ENCODE results near the gene TXLNA.
A peak's percentile ranks its signal among the peaks of the same experiment; 100 is the strongest.

TXLNA gene

DNA sequence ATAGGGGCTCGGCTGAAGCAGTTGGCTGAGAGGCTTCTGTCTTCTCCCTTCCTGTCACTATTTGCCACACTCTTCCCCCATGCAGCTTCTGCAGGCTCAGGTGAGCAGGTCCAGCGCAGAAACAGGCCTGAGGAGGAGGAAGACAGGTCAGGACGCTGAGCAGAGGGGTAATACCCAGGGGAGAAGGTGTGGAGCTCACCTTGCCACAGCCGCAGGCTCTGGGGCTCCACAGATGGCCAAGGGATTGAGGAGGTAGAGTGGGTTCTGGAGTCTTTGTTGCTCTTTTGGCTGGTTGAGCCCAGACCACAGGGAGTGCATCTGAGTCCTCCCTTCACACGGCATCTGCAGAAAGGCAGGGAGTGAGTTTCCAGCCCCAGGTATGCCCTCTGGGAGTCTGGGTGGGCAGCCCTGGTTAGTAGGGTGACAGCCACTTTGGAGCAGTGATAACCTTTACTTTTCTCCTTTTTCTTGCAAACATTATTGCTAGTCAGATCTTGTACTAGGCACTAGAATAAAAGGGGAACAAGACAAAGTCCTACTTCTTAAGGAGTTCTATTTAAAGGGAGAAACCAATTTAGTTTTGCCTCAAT, 52.5 kb downstream of the TXLNA start:
- ChIA-PET CTCF (interaction anchor here (1.0 to 1.5 kb wide), 2 partner anchors 16 to 17 kb away, joined by 3 read pairs; no protein-coding TSS in a partner anchor), POLR2A (interaction anchor here (1.2 to 1.7 kb wide), 2 partner anchors 9 to 10 kb away, joined by 3 to 6 read pairs; no protein-coding TSS in a partner anchor)
- H3K4me1 ChIP-seq (ENCODE audit: control extremely low read depth in 1 of 4, control insufficient read depth in 4 of 4, insufficient read depth in 4 of 4, low read length in 3 of 4), result no peaks in the 10 kb centered on the region
- no peaks in the 10 kb centered on the region for H3K9me3 ChIP-seq (ENCODE audit: control extremely low read depth in 1 of 5, control insufficient read depth in 4 of 5, insufficient read depth in 2 of 5, low read depth in 1 of 5, low read length in 4 of 5)
- no peak overlapping the region for H3K4me3 ChIP-seq (ENCODE audit: control insufficient read depth in 1 of 7, extremely low read depth in 1 of 7, insufficient read depth in 4 of 7, low read depth in 2 of 7, low read length in 6 of 7)
- H3K27me3 ChIP-seq (replicated peaks in 2 of 5; ENCODE audit: control insufficient read depth in 4 of 5, insufficient read depth in 5 of 5, low read length in 4 of 5), result no peaks in the 10 kb centered on the region
- no peak for DNase-seq
- peaks cover 5 to 47% (median 35%) of the 10 kb centered on the region in 4 experiments for H3K36me3 ChIP-seq (ENCODE audit: control insufficient read depth in 4 of 4, insufficient read depth in 4 of 4, low read length in 3 of 4)
- 92% methylated on average over 2 of the region's 5 CpGs for WGBS (ENCODE audit: insufficient coverage)
- H3K27ac ChIP-seq (ENCODE audit: insufficient read depth in 1 of 2, low read depth in 1 of 2, low read length in 2 of 2, poor library complexity in 1 of 2, severe bottlenecking in 2 of 2), result no peak overlapping the region

DNA sequence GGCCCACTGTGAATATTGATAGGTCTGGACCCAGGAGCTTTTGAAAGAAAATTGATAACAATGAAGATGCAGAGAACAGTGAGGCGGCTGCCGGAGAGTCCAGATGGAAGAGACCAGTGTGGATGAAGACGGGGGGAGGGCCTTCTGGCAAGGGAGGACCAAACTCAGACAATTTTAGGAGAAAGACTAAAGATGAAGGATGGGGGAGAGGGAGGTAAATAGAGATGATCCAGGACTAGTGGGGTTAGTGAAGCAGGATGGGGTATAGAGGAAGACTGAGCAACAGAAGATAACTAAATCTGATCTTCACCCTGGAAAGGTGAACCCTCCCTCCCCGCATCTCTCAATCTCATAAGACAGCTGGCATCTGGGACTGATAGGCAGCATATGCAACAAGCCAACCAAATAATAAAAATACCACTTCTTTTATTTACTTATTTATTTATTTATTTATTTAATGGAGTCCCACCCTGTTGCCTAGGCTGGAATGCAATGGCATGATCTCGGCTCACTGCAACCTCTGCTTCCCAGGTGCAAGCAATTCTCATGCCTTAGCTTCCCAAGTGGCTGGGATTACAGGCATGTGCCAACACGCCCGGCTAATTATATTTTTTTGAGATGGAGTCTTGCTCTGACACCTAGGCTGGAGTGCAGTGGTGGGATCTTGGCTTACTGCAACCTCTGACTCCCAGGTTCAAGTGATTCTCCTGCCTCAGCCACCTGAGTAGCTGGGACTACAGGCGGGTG, 53.3 kb downstream of the TXLNA start:
- no peak overlapping the region for H3K27ac ChIP-seq (ENCODE audit: insufficient read depth in 1 of 2, low read depth in 1 of 2, low read length in 2 of 2, poor library complexity in 1 of 2, severe bottlenecking in 2 of 2)
- ChIA-PET CTCF (interaction anchor here (0.8 to 1.0 kb wide), 2 partner anchors 13 to 15 kb away, joined by 3 read pairs; no protein-coding TSS in a partner anchor), POLR2A (no interaction called here)
- no peak for DNase-seq
- no peaks in the 10 kb centered on the region for H3K27me3 ChIP-seq (replicated peaks in 2 of 5; ENCODE audit: control insufficient read depth in 4 of 5, insufficient read depth in 5 of 5, low read length in 4 of 5)
- peaks cover 5 to 41% (median 31%) of the 10 kb centered on the region in 4 experiments for H3K36me3 ChIP-seq (ENCODE audit: control insufficient read depth in 4 of 4, insufficient read depth in 4 of 4, low read length in 3 of 4)
- 98% methylated on average over 6 of the region's 8 CpGs for WGBS (ENCODE audit: insufficient coverage)
- H3K4me1 ChIP-seq (ENCODE audit: control extremely low read depth in 1 of 4, control insufficient read depth in 4 of 4, insufficient read depth in 4 of 4, low read length in 3 of 4), result no peaks in the 10 kb centered on the region
- no peak overlapping the region for H3K4me3 ChIP-seq (ENCODE audit: control insufficient read depth in 1 of 7, extremely low read depth in 1 of 7, insufficient read depth in 4 of 7, low read depth in 2 of 7, low read length in 6 of 7)
- H3K9me3 ChIP-seq (ENCODE audit: control extremely low read depth in 1 of 5, control insufficient read depth in 4 of 5, insufficient read depth in 2 of 5, low read depth in 1 of 5, low read length in 4 of 5), result no peaks in the 10 kb centered on the region

DNA sequence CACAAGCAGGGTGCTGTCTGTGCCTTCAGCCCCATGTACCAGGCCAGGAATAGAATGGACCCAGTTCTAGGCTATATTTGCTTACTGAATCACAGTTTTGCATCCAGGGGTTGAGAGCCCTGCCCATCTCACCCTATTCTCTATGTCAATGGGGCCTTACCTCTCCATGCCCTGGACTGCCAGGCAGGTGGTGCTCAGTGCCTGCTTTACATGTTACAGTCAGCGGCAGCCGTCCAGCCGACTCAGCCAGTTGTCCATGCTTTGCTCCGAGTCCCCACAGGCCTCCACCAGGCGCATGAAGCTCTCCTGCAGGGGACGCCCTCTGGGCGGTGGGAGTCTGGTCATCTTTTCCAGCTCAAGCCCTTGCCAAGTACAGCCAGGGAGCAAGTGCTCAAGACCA, 55.3 kb downstream of the TXLNA start:
- ChIA-PET POLR2A (no interaction called here), CTCF (interaction anchor here (0.7 to 3.9 kb wide), 4 partner anchors 12 to 26 kb away, joined by 3 to 15 read pairs (median 3); partner anchors contain the start of genes EIF3I and TMEM234)
- Histone ChIP-seq H3K27me3 (replicated peaks in 2 of 5; ENCODE audit: control insufficient read depth in 4 of 5, insufficient read depth in 5 of 5, low read length in 4 of 5) (peaks cover 0 to 2% (median 0%) of the 10 kb centered on the region in 5 experiments), H3K36me3 (ENCODE audit: control insufficient read depth in 4 of 4, insufficient read depth in 4 of 4, low read length in 3 of 4) (peaks cover 5 to 23% (median 13%) of the 10 kb centered on the region in 4 experiments), H3K4me3 (ENCODE audit: control insufficient read depth in 1 of 7, extremely low read depth in 1 of 7, insufficient read depth in 4 of 7, low read depth in 2 of 7, low read length in 6 of 7) (no peak overlapping the region), H3K4me1 (ENCODE audit: control extremely low read depth in 1 of 4, control insufficient read depth in 4 of 4, insufficient read depth in 4 of 4, low read length in 3 of 4) (peaks cover 0 to under 1% (median under 1%) of the 10 kb centered on the region in 4 experiments), H3K9me3 (ENCODE audit: control extremely low read depth in 1 of 5, control insufficient read depth in 4 of 5, insufficient read depth in 2 of 5, low read depth in 1 of 5, low read length in 4 of 5) (no peaks in the 10 kb centered on the region), H3K27ac (ENCODE audit: insufficient read depth in 1 of 2, low read depth in 1 of 2, low read length in 2 of 2, poor library complexity in 1 of 2, severe bottlenecking in 2 of 2) (no peak overlapping the region)
- WGBS (ENCODE audit: insufficient coverage), result 100% methylated on average over 7 of the region's 7 CpGs
- DNase-seq, result no peak

DNA sequence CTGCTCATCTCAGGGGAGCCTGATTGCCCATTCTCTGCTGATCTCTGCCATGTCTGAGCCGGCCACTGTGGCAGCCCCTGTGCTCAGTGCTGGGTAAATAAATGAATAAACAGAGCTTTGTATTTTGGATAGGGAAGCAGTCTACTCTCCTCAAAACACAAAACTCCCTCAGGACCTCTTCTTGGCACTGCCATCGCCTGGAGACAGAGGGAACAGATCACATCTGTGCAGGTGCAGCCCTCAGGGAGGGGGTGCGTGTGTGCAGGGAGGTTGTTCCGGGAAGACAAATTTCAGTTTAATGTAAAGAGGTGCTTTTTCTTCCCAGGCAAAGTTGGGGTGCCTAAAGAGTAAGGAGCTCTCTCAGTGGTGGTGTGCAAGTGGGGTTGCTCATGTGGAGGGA, 59.9 kb downstream of the TXLNA start:
- ChIA-PET CTCF (interaction anchor here (1.1 to 8.2 kb wide), 5 partner anchors 10 to 67 kb away, joined by 3 to 50 read pairs (median 7); no protein-coding TSS in a partner anchor), POLR2A (no interaction called here)
- peaks cover 0 to 25% (median 18%) of the 10 kb centered on the region in 4 experiments for H3K4me1 ChIP-seq (ENCODE audit: control extremely low read depth in 1 of 4, control insufficient read depth in 4 of 4, insufficient read depth in 4 of 4, low read length in 3 of 4)
- H3K36me3 ChIP-seq (ENCODE audit: control insufficient read depth in 4 of 4, insufficient read depth in 4 of 4, low read length in 3 of 4), result peaks cover 0 to 3% (median 0%) of the 10 kb centered on the region in 4 experiments
- no peak overlapping the region for H3K4me3 ChIP-seq (ENCODE audit: control insufficient read depth in 1 of 7, extremely low read depth in 1 of 7, insufficient read depth in 4 of 7, low read depth in 2 of 7, low read length in 6 of 7)
- H3K27ac ChIP-seq (ENCODE audit: insufficient read depth in 1 of 2, low read depth in 1 of 2, low read length in 2 of 2, poor library complexity in 1 of 2, severe bottlenecking in 2 of 2), result no peak overlapping the region
- WGBS (ENCODE audit: insufficient coverage), result 93% methylated on average over 2 of the region's 4 CpGs
- H3K27me3 ChIP-seq (replicated peaks in 2 of 5; ENCODE audit: control insufficient read depth in 4 of 5, insufficient read depth in 5 of 5, low read length in 4 of 5), result peaks cover 0 to 5% (median 0%) of the 10 kb centered on the region in 5 experiments
- no peak for DNase-seq
- no peaks in the 10 kb centered on the region for H3K9me3 ChIP-seq (ENCODE audit: control extremely low read depth in 1 of 5, control insufficient read depth in 4 of 5, insufficient read depth in 2 of 5, low read depth in 1 of 5, low read length in 4 of 5)

DNA sequence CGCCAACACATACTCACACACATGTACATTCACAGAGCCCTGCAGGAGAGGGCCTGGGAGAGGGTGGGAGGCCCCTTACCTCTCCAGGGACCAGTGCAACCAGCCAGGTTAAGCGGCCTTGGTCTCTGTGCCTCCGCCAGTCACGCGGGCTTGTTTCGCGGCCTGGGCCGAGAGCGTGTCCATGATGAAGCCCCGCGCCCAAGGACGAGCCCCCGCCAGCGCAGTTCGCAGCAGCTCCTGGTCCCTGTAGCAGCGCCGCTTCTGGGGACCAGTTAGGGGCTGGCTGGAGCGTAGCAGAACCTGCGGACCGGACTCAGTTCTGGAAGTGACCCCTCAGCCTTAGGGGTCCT, 60.3 kb downstream of the TXLNA start:
- POLR2A ChIA-PET, result interaction anchor here (1.3 kb wide), 1 partner anchor 96 kb away, joined by 5 read pairs; the partner anchor contains the start of gene MARCKSL1
- CTCF ChIA-PET, result interaction anchor here (1.1 to 8.2 kb wide), 10 partner anchors 9 to 67 kb away, joined by 3 to 50 read pairs (median 4); partner anchors contain the start of gene LCK
- no peak overlapping the region for H3K27ac ChIP-seq (ENCODE audit: insufficient read depth in 1 of 2, low read depth in 1 of 2, low read length in 2 of 2, poor library complexity in 1 of 2, severe bottlenecking in 2 of 2)
- 98% methylated on average over 17 of the region's 20 CpGs for WGBS (ENCODE audit: insufficient coverage)
- H3K4me3 ChIP-seq (ENCODE audit: control insufficient read depth in 1 of 7, extremely low read depth in 1 of 7, insufficient read depth in 4 of 7, low read depth in 2 of 7, low read length in 6 of 7), result peak overlapping the region in 3 of 7 experiments; percentile 68 to 79 (median 77)
- peaks cover 0 to 5% (median 0%) of the 10 kb centered on the region in 5 experiments for H3K27me3 ChIP-seq (replicated peaks in 2 of 5; ENCODE audit: control insufficient read depth in 4 of 5, insufficient read depth in 5 of 5, low read length in 4 of 5)
- no peaks in the 10 kb centered on the region for H3K9me3 ChIP-seq (ENCODE audit: control extremely low read depth in 1 of 5, control insufficient read depth in 4 of 5, insufficient read depth in 2 of 5, low read depth in 1 of 5, low read length in 4 of 5)
- no peaks in the 10 kb centered on the region for H3K36me3 ChIP-seq (ENCODE audit: control insufficient read depth in 4 of 4, insufficient read depth in 4 of 4, low read length in 3 of 4)
- peaks cover 0 to 25% (median 18%) of the 10 kb centered on the region in 4 experiments for H3K4me1 ChIP-seq (ENCODE audit: control extremely low read depth in 1 of 4, control insufficient read depth in 4 of 4, insufficient read depth in 4 of 4, low read length in 3 of 4)
- no peak for DNase-seq

DNA sequence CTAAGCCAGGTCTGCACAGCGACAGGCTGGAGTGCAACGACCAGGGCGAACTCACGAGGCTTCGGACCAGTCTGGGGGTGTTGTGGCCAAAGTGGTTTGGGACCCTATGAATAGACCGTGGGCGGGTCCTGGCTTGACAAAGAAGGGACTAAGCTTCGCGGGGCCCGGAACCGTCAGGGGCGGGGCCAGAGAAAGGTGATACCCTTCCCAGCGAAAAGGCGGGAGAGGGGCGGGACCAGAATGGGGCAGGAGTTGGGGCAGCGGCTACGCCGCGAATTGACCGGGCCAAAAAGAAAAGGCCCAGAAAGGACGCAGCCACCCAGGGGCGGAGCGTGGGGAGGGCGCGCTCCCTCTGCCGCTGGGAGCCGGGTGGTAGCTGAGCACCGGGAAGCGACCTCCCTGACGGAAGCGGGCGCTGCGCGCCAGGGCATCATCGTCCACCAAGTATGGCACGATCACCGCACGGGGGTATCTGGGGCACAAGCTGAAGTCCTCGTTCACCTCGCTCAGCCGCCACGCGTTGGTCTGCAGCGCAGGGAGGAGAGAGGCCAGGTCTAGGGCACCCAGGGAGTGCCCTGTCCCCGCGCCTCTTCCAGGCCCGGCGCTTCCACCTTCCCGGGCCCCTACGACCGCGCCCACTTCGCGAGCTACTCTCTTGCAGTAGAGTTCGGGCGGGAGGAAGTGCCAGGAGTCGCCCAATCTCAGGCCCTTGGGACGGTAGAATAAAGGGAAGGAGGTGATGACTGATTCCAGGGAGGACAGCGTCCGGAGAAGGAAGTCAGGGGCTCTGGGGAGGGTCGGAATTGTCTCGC, 60.9 kb downstream of the TXLNA start:
- peak; percentile 49 to 62 (median 54) for DNase-seq
- no peak overlapping the region for H3K27ac ChIP-seq (ENCODE audit: insufficient read depth in 1 of 2, low read depth in 1 of 2, low read length in 2 of 2, poor library complexity in 1 of 2, severe bottlenecking in 2 of 2)
- peaks cover 0 to 25% (median 18%) of the 10 kb centered on the region in 4 experiments for H3K4me1 ChIP-seq (ENCODE audit: control extremely low read depth in 1 of 4, control insufficient read depth in 4 of 4, insufficient read depth in 4 of 4, low read length in 3 of 4)
- under 1% methylated on average over 47 of the region's 62 CpGs for WGBS (ENCODE audit: insufficient coverage)
- peak overlapping the region; percentile 29 to 79 (median 65) for H3K4me3 ChIP-seq (ENCODE audit: control insufficient read depth in 1 of 7, extremely low read depth in 1 of 7, insufficient read depth in 4 of 7, low read depth in 2 of 7, low read length in 6 of 7)
- ChIA-PET CTCF (interaction anchor here (0.9 to 8.2 kb wide), 13 partner anchors 9 to 92 kb away, joined by 3 to 50 read pairs (median 4); partner anchors contain the start of gene LCK), POLR2A (interaction anchor here (0.7 to 2.0 kb wide), 6 partner anchors 10 to 97 kb away, joined by 3 to 6 read pairs (median 4); partner anchors contain the start of gene MARCKSL1)
- H3K27me3 ChIP-seq (replicated peaks in 2 of 5; ENCODE audit: control insufficient read depth in 4 of 5, insufficient read depth in 5 of 5, low read length in 4 of 5), result peaks cover 0 to 5% (median 0%) of the 10 kb centered on the region in 5 experiments
- no peaks in the 10 kb centered on the region for H3K36me3 ChIP-seq (ENCODE audit: control insufficient read depth in 4 of 4, insufficient read depth in 4 of 4, low read length in 3 of 4)
- H3K9me3 ChIP-seq (ENCODE audit: control extremely low read depth in 1 of 5, control insufficient read depth in 4 of 5, insufficient read depth in 2 of 5, low read depth in 1 of 5, low read length in 4 of 5), result no peaks in the 10 kb centered on the region

Data from common myeloid progenitor, CD34-positive (primary cell).